H1 (cell line): ENCODE data around the gene F2. TPM values are rescaled to one million over a fixed set of nuclear protein-coding genes. Genes with fewer than 3 reads are reported as not detected.

Experiments
- CTCF ChIA-PET: fragments of 300-600 bp; sonication (Branson Sonifier 250); formaldehyde crosslinking; loops from one replicate; lab custom pipeline; 2021; ENCODE audit not compliant: partially characterized antibody; lab: Charles Lee
- POLR2A ChIA-PET: fragments of 300-600 bp; sonication (Branson Sonifier 250); formaldehyde crosslinking; loops from one replicate; lab custom pipeline; 2021; ENCODE audit warnings: inconsistent platforms; ENCODE audit not compliant: partially characterized antibody; lab: Charles Lee
- DNase-seq, 2 experiments: peaks; one replicate each; pipeline versions ENCODE4 v3.0.0 to v3.0.0-alpha.2; 2010 to 2022; ENCODE audit warnings: low spot score in 2 of 2, low read depth in 1 of 2, mixed read lengths in 1 of 2
- FAIRE-seq: peaks from 2 replicates; lab custom pipeline; 2011; peaks lifted over from hg19 to GRCh38; lab: Jason Lieb, UNC
- H2AFZ ChIP-seq: 2 replicates; pipeline ENCODE4 v1.8.1; 2012; ENCODE audit warnings: low read length, inconsistent platforms
- H2AK5ac ChIP-seq: 2 replicates; pipeline ENCODE4 v1.6.1; 2013; ENCODE audit warnings: low read depth, low read length
- H2BK120ac ChIP-seq: replicated peaks from 2 replicates; pipeline ENCODE3; 2013; ENCODE audit warnings: low read depth, low read length, inconsistent platforms
- H2BK12ac ChIP-seq: 2 replicates; pipeline ENCODE4 v1.6.1; 2013; ENCODE audit warnings: low read depth, low read length
- H2BK15ac ChIP-seq: 2 replicates; pipeline ENCODE4 v1.6.1; 2013; ENCODE audit warnings: low read length
- H2BK20ac ChIP-seq: 2 replicates; pipeline ENCODE4 v1.6.1; 2013; ENCODE audit warnings: low read length
- H2BK5ac ChIP-seq: 2 replicates; pipeline ENCODE4 v1.6.1; 2013; ENCODE audit warnings: low read depth, low read length
- H3K14ac ChIP-seq: 2 replicates; pipeline ENCODE4 v1.6.1; 2013; ENCODE audit warnings: inconsistent platforms; ENCODE audit not compliant: insufficient read length
- H3K18ac ChIP-seq: 2 replicates; pipeline ENCODE4 v1.6.1; 2013; ENCODE audit warnings: low read length; ENCODE audit errors: extremely low read depth
- H3K23ac ChIP-seq: 2 replicates; pipeline ENCODE4 v1.6.1; 2013; ENCODE audit warnings: inconsistent platforms; ENCODE audit not compliant: insufficient read length
- H3K23me2 ChIP-seq: 2 replicates; pipeline ENCODE4 v1.6.1; 2013; ENCODE audit warnings: low read depth, low read length
- H3K27ac ChIP-seq: 2 replicates; pipeline ENCODE4 v1.6.1; 2011; ENCODE audit warnings: low read depth, low read length, inconsistent platforms
- H3K27me3 ChIP-seq, 4 experiments: replicated peaks in 1 of 4; 1 replicate in 1 of 4; 2 replicates in 3 of 4; pipeline versions ENCODE4 v1.6.1 to v1.8.1; 2011 to 2013; ENCODE audit warnings: low read length in 3 of 4, mild to moderate bottlenecking in 3 of 4, inconsistent platforms in 2 of 4, mixed read lengths in 2 of 4, moderate library complexity in 1 of 4; ENCODE audit not compliant: control insufficient read depth in 3 of 4, insufficient read depth in 3 of 4; ENCODE audit errors: extremely low read depth in 1 of 4
- H3K36me3 ChIP-seq, 4 experiments: 2 replicates each; pipeline versions ENCODE4 v1.6.1 to v1.8.1; 2011 to 2013; ENCODE audit warnings: mild to moderate bottlenecking in 4 of 4, low read length in 3 of 4, moderate library complexity in 2 of 4, control low read depth in 1 of 4, inconsistent platforms in 1 of 4; ENCODE audit not compliant: insufficient read depth in 4 of 4, control insufficient read depth in 2 of 4
- H3K4ac ChIP-seq: replicated peaks from 2 replicates; pipeline ENCODE3; 2013; ENCODE audit warnings: low read length, low read depth, mixed read lengths, inconsistent platforms; ENCODE audit not compliant: insufficient read length
- H3K4me1 ChIP-seq, 4 experiments: replicated peaks in 1 of 4; 1 replicate in 1 of 4; 2 replicates in 3 of 4; pipeline versions ENCODE4 v1.6.1 to v1.8.1; 2011 to 2013; ENCODE audit warnings: low read length in 3 of 4, inconsistent platforms in 2 of 4, mixed read lengths in 1 of 4; ENCODE audit not compliant: insufficient read depth in 4 of 4, control insufficient read depth in 3 of 4
- H3K4me2 ChIP-seq, 2 experiments: 2 replicates each; pipeline versions ENCODE4 v1.6.1 to v1.8.1; 2011 to 2013; ENCODE audit warnings: low read depth in 2 of 2, low read length in 2 of 2, control low read depth in 1 of 2, inconsistent platforms in 1 of 2, mild to moderate bottlenecking in 1 of 2; ENCODE audit not compliant: insufficient read depth in 1 of 2
- H3K4me3 ChIP-seq, 4 experiments: fragments of 200-600, 300-600 bp in 1 of 4; sonication (generic), shearing (Covaris generic), sonication (Bioruptor Twin) in 1 of 4; 2 replicates each; pipeline versions ENCODE4 v1.5.1 to v1.8.1; 2011 to 2016; ENCODE audit warnings: low read length in 4 of 4, low read depth in 3 of 4, control low read depth in 2 of 4, inconsistent platforms in 2 of 4, mild to moderate bottlenecking in 2 of 4, mixed read lengths in 1 of 4, moderate library complexity in 1 of 4; ENCODE audit not compliant: insufficient read depth in 2 of 4; ENCODE audit errors: extremely low read depth in 1 of 4
- H3K56ac ChIP-seq: replicated peaks from 2 replicates; pipeline ENCODE3; 2013; ENCODE audit warnings: low read depth, mild to moderate bottlenecking, mixed read lengths, low read length, inconsistent platforms; ENCODE audit not compliant: insufficient read length
- H3K79me1 ChIP-seq: 2 replicates; pipeline ENCODE4 v1.6.1; 2013; ENCODE audit warnings: low read depth, low read length, control low read depth
- H3K79me2 ChIP-seq, 2 experiments: 2 replicates each; pipeline versions ENCODE4 v1.6.1 to v1.8.1; 2012 to 2013; ENCODE audit warnings: low read length in 2 of 2, mild to moderate bottlenecking in 2 of 2, inconsistent platforms in 1 of 2; ENCODE audit not compliant: insufficient read depth in 2 of 2, control insufficient read depth in 1 of 2
- H3K9ac ChIP-seq, 4 experiments: replicated peaks in 1 of 4; 1 replicate in 1 of 4; 2 replicates in 3 of 4; pipeline versions ENCODE4 v1.6.1 to v1.8.1; 2011 to 2013; ENCODE audit warnings: low read depth in 3 of 4, low read length in 3 of 4, control low read depth in 2 of 4, mild to moderate bottlenecking in 2 of 4, moderate library complexity in 2 of 4, inconsistent platforms in 1 of 4; ENCODE audit errors: extremely low read depth in 1 of 4
- H3K9me3 ChIP-seq, 2 experiments: 2 replicates each; pipeline versions ENCODE4 v1.6.1 to v1.8.1; 2012 to 2013; ENCODE audit warnings: mild to moderate bottlenecking in 2 of 2, moderate library complexity in 2 of 2, control low read depth in 1 of 2, inconsistent platforms in 1 of 2, low read depth in 1 of 2, low read length in 1 of 2, mixed read lengths in 1 of 2; ENCODE audit not compliant: insufficient read depth in 2 of 2
- H4K20me1 ChIP-seq, 2 experiments: replicated peaks in 1 of 2; 2 replicates each; pipeline versions ENCODE3 to v1.8.1; 2011 to 2013; ENCODE audit warnings: inconsistent platforms in 2 of 2, low read length in 2 of 2, mild to moderate bottlenecking in 1 of 2; ENCODE audit not compliant: insufficient read depth in 2 of 2, control insufficient read depth in 1 of 2
- H4K5ac ChIP-seq: 2 replicates; pipeline ENCODE4 v1.6.1; 2013; ENCODE audit warnings: low read length, low read depth, mixed read lengths, inconsistent platforms; ENCODE audit not compliant: insufficient read length
- H4K8ac ChIP-seq: 2 replicates; pipeline ENCODE4 v1.8.0; 2013; ENCODE audit warnings: mild to moderate bottlenecking, moderate library complexity, low read length, inconsistent platforms; ENCODE audit not compliant: insufficient read depth; ENCODE audit errors: extremely low read depth
- H4K91ac ChIP-seq: replicated peaks from 2 replicates; pipeline ENCODE3; 2013; ENCODE audit warnings: low read length, mixed read lengths, inconsistent platforms; ENCODE audit not compliant: insufficient read length
- TAF1 ChIP-seq: IDR thresholded peaks from 2 replicates; pipeline ENCODE4 v1.6.1; 2011; ENCODE audit warnings: mild to moderate bottlenecking, low read depth, low read length
- WGBS, 2 experiments: shearing (Covaris generic) in 1 of 2; methylation state at CpG; one replicate each; pipeline versions ENCODE4 v1.1.6 to v1.1.7; 2013 to 2015; ENCODE audit warnings: low lambda C conversion rate in 2 of 2, mixed read lengths in 2 of 2, inconsistent platforms in 1 of 2, low coverage in 1 of 2, missing lambda C conversion rate in 1 of 2; ENCODE audit not compliant: insufficient replicate concordance in 2 of 2, insufficient coverage in 1 of 2, insufficient read length in 1 of 2; ENCODE audit errors: extremely low coverage in 1 of 2, missing lambda C conversion rate in 1 of 2; 5-methylcytosine and 5-hydroxymethylcytosine counted together
- polyA plus RNA-seq, 7 experiments: library from polyadenylated mRNA; depleted of rRNA in 3 of 7; stranded (reverse) in 5 of 7; unstranded in 2 of 7; fragments of >200 nt in 5 of 7; fragments of 200-250 nt in 2 of 7; gene quantifications; 1 replicate in 5 of 7; 2 replicates in 1 of 7; 4 replicates in 1 of 7; pipeline versions ENCODE4 v1.2.1 to v1.2.3, GENCODE V29; 2011 to 2013; ENCODE audit warnings: missing spikeins in 2 of 7, mixed read lengths in 2 of 7
- total RNA-seq: library from RNA; stranded (reverse); fragmentation: NEBNext Ultra II Directional; extraction: Animal tissue kit (Norgen Biotek cat#: 25700); gene quantifications from 2 replicates; pipeline ENCODE4 v1.2.1, GENCODE V29; 2021

F2 gene
- total and polyA plus RNA-seq, 2 of the 8 experiments (the other 6 are each of a cell fraction or from before 2014, with no cell fraction given): 0.11 TPM; not detected in 1

DNA sequence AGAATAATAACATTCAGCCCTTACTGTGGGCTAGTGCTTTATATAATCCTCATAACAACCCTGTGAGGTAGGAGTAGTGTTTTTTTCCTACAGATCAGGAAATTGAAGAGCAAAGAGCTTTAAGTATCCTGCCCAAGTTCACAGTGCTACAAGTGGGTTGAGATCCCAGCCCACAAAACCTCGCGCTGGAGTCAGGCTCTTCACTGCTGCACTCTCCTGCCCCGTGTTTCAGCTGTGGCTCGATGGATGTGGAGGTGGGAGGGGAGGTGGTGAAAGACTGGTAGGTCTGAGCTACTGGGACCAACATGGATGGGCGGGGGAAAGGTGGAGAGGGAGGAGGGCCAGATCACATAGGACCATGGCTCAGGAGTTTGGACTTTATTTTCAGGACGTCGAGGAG is 12.1 kb upstream of the F2 start:
- H3K27me3 ChIP-seq: no peaks in the 10 kb centered on the region
- H3K4me3 ChIP-seq: no peak overlapping the region
- H2BK120ac ChIP-seq: no peak overlapping the region
- no peak overlapping the region for H3K9ac ChIP-seq
- H3K9me3 ChIP-seq: no peaks in the 10 kb centered on the region
- ChIA-PET POLR2A (interaction anchor here (0.9 to 3.1 kb wide), 2 partner anchors 14 to 18 kb away, joined by 3 to 21 read pairs; partner anchors contain the start of gene F2), CTCF (interaction anchor here (1.2 to 1.7 kb wide), 4 partner anchors 10 to 37 kb away, joined by 3 to 6 read pairs (median 4); no protein-coding TSS in a partner anchor)
- no peak overlapping the region for H2AFZ ChIP-seq
- H3K4me2 ChIP-seq: no peak overlapping the region
- H3K4me1 ChIP-seq: no peaks in the 10 kb centered on the region; a peak in 1 of 7 replicates
- H2BK5ac ChIP-seq: no peak overlapping the region
- H2AK5ac ChIP-seq: no peak overlapping the region
- no peak overlapping the region for H4K8ac ChIP-seq
- no peak overlapping the region for H4K5ac ChIP-seq
- H3K56ac ChIP-seq: no peak overlapping the region
- H3K36me3 ChIP-seq: peaks cover 18 to 41% (median 33%) of the 10 kb centered on the region in 4 experiments
- TF ChIP-seq TAF1: no peak
- H3K79me1 ChIP-seq: no peaks in the 10 kb centered on the region; the same call in 1 of the 2 replicates
- H3K23me2 ChIP-seq: no peaks in the 10 kb centered on the region; the same call in 1 of the 2 replicates
- no peak overlapping the region for H2BK20ac ChIP-seq
- no peak overlapping the region for H2BK15ac ChIP-seq
- no peak overlapping the region for H3K27ac ChIP-seq
- no peak overlapping the region for H3K14ac ChIP-seq
- FAIRE-seq (no peak), DNase-seq (no peak)
- peaks cover 0 to 4% of the 10 kb centered on the region in 2 experiments; a peak in 2 of 4 replicates for H3K79me2 ChIP-seq
- H3K18ac ChIP-seq: no peak overlapping the region
- H4K91ac ChIP-seq: no peak overlapping the region
- H3K4ac ChIP-seq: no peak overlapping the region
- H2BK12ac ChIP-seq: no peak overlapping the region
- WGBS, 2 experiments: 93% methylated on average over 7 of the region's 7 CpGs; no CpG with 5 or more reads in 1 of the 2 experiments
- peaks cover 2 to 5% of the 10 kb centered on the region in 2 experiments for H4K20me1 ChIP-seq
- no peak overlapping the region for H3K23ac ChIP-seq
